ENCODE results near the gene HOTAIR. TPM values are rescaled to one million over a fixed set of nuclear protein-coding genes. Genes with fewer than 3 reads are reported as not detected.

Gene HOTAIR
- total RNA-seq, 2 donors from 2014 or later = not detected

GRCh38 chr12:53999559-54000115 is 24.9 kb upstream of the HOTAIR start:
- Mint-ChIP-seq H3K27ac (no peak overlapping the region), H3K9me3 (no peaks in the 10 kb centered on the region)
- no peak for ATAC-seq

GRCh38 chr12:53998900-53999236 is 24.1 kb upstream of the HOTAIR start:
- DNase-seq (ENCODE audit: low spot score) = no peak
- Mint-ChIP-seq H3K27me3 (peaks cover 70 to 75% of the 10 kb centered on the region in 2 donors), H3K4me1 (ENCODE audit: low read depth in 2 of 2) (peaks cover 21 to 37% of the 10 kb centered on the region in 2 donors), H3K27ac (no peak overlapping the region), H3K4me3 (no peak overlapping the region), H3K36me3 (no peaks in the 10 kb centered on the region), H3K9me3 (no peaks in the 10 kb centered on the region)
- no peak for ATAC-seq

More at GRCh38 chr12:53999559-54000115, 24.9 kb upstream of the HOTAIR start:
- Mint-ChIP-seq H3K4me1 (ENCODE audit: low read depth in 2 of 2) (peaks cover 21 to 34% of the 10 kb centered on the region in 2 donors), H3K36me3 (no peaks in the 10 kb centered on the region), H3K27me3 (peaks cover 70 to 72% of the 10 kb centered on the region in 2 donors), H3K4me3 (peak overlapping the region; percentile 25)
- no peak for DNase-seq (ENCODE audit: low spot score)

GRCh38 chr12:53998110-53998899 is 23.6 kb upstream of the HOTAIR start:
- ATAC-seq = no peak
- H3K9me3 Mint-ChIP-seq = no peaks in the 10 kb centered on the region
- H3K27me3 Mint-ChIP-seq = peaks cover 70 to 75% of the 10 kb centered on the region in 2 donors
- no peak overlapping the region for H3K27ac Mint-ChIP-seq
- peaks cover 21 to 39% of the 10 kb centered on the region in 2 donors for H3K4me1 Mint-ChIP-seq (ENCODE audit: low read depth in 2 of 2)
- no peaks in the 10 kb centered on the region for H3K36me3 Mint-ChIP-seq
- DNase-seq (ENCODE audit: low spot score) = no peak
- no peak overlapping the region for H3K4me3 Mint-ChIP-seq

GRCh38 chr12:53997204-53998109 is 22.7 kb upstream of the HOTAIR start:
- no peak overlapping the region for H3K27ac Mint-ChIP-seq
- peak overlapping the region; percentile 45 for H3K4me3 Mint-ChIP-seq
- H3K9me3 Mint-ChIP-seq = no peaks in the 10 kb centered on the region
- peaks cover 21 to 38% of the 10 kb centered on the region in 2 donors for H3K4me1 Mint-ChIP-seq (ENCODE audit: low read depth in 2 of 2)
- peaks cover 69 to 70% of the 10 kb centered on the region in 2 donors for H3K27me3 Mint-ChIP-seq
- DNase-seq (ENCODE audit: low spot score) = no peak
- ATAC-seq = no peak
- no peaks in the 10 kb centered on the region for H3K36me3 Mint-ChIP-seq

- H3K4me1 Mint-ChIP-seq (ENCODE audit: low read depth in 2 of 2) = peaks cover 21 to 37% of the 10 kb centered on the region in 2 donors
These were observed 21.8 kb upstream of the HOTAIR start for GRCh38 chr12:53996240-53997203.

GRCh38 chr12:53995378-53996239 is 20.9 kb upstream of the HOTAIR start:
- peaks cover 22 to 41% of the 10 kb centered on the region in 2 donors for H3K4me1 Mint-ChIP-seq (ENCODE audit: low read depth in 2 of 2)
- no peak for DNase-seq (ENCODE audit: low spot score)

More at GRCh38 chr12:53996240-53997203, 21.8 kb upstream of the HOTAIR start:
- Mint-ChIP-seq H3K9me3 (no peaks in the 10 kb centered on the region), H3K4me3 (peak overlapping the region; percentile 88), H3K36me3 (no peaks in the 10 kb centered on the region), H3K27me3 (peaks cover 69% of the 10 kb centered on the region in 2 donors), H3K27ac (peak overlapping the region in 1 of 2 donors; percentile 27)
- ATAC-seq (no peak), DNase-seq (ENCODE audit: low spot score) (no peak)

GRCh38 chr12:53995002-53995377 is 20.2 kb upstream of the HOTAIR start:
- H3K4me3 Mint-ChIP-seq = peak overlapping the region; percentile 88
- H3K27me3 Mint-ChIP-seq = peaks cover 73 to 81% of the 10 kb centered on the region in 2 donors
- ATAC-seq (peak in 1 of 2 donors; percentile 27), DNase-seq (ENCODE audit: low spot score) (no peak)
- H3K36me3 Mint-ChIP-seq = no peaks in the 10 kb centered on the region
- peaks cover 28 to 44% of the 10 kb centered on the region in 2 donors for H3K4me1 Mint-ChIP-seq (ENCODE audit: low read depth in 2 of 2)
- no peak overlapping the region for H3K27ac Mint-ChIP-seq
- H3K9me3 Mint-ChIP-seq = no peaks in the 10 kb centered on the region

More at GRCh38 chr12:53995378-53996239, 20.9 kb upstream of the HOTAIR start:
- Mint-ChIP-seq H3K4me3 (peak overlapping the region; percentile 88), H3K9me3 (no peaks in the 10 kb centered on the region), H3K27me3 (peaks cover 70 to 75% of the 10 kb centered on the region in 2 donors), H3K27ac (peak overlapping the region in 1 of 2 donors; percentile 27), H3K36me3 (no peaks in the 10 kb centered on the region)
- ATAC-seq = peak; percentile 29 to 63

GRCh38 chr12:53994264-53995001 is 19.7 kb upstream of the HOTAIR start:
- Mint-ChIP-seq H3K27me3 (peaks cover 75 to 86% of the 10 kb centered on the region in 2 donors), H3K27ac (peak overlapping the region in 1 of 2 donors; percentile 60), H3K4me3 (peak overlapping the region; percentile 88), H3K9me3 (no peaks in the 10 kb centered on the region), H3K4me1 (ENCODE audit: low read depth in 2 of 2) (peaks cover 33 to 45% of the 10 kb centered on the region in 2 donors), H3K36me3 (no peaks in the 10 kb centered on the region)
- DNase-seq (ENCODE audit: low spot score) = no peak
- ATAC-seq = no peak

GRCh38 chr12:53994009-53994263 is 19.2 kb upstream of the HOTAIR start:
- ATAC-seq (no peak), DNase-seq (ENCODE audit: low spot score) (no peak)
- Mint-ChIP-seq H3K4me1 (ENCODE audit: low read depth in 2 of 2) (peaks cover 38 to 48% of the 10 kb centered on the region in 2 donors), H3K9me3 (no peaks in the 10 kb centered on the region), H3K4me3 (peak overlapping the region; percentile 57), H3K36me3 (no peaks in the 10 kb centered on the region), H3K27ac (peak overlapping the region in 1 of 2 donors; percentile 60), H3K27me3 (peaks cover 78 to 89% of the 10 kb centered on the region in 2 donors)

- no peaks in the 10 kb centered on the region for H3K36me3 Mint-ChIP-seq
- DNase-seq (ENCODE audit: low spot score) (no peak), ATAC-seq (no peak)
- H3K9me3 Mint-ChIP-seq = no peaks in the 10 kb centered on the region
- H3K4me3 Mint-ChIP-seq = peak overlapping the region; percentile 57
- peaks cover 40 to 49% of the 10 kb centered on the region in 2 donors for H3K4me1 Mint-ChIP-seq (ENCODE audit: low read depth in 2 of 2)
- peak overlapping the region in 1 of 2 donors; percentile 60 for H3K27ac Mint-ChIP-seq
- H3K27me3 Mint-ChIP-seq = peaks cover 78 to 89% of the 10 kb centered on the region in 2 donors
These were observed 18.6 kb upstream of the HOTAIR start for GRCh38 chr12:53993162-53994008.

- ATAC-seq (no peak), DNase-seq (ENCODE audit: low spot score) (no peak)
- Mint-ChIP-seq H3K4me3 (no peak overlapping the region), H3K27me3 (peaks cover 76 to 89% of the 10 kb centered on the region in 2 donors), H3K36me3 (no peaks in the 10 kb centered on the region), H3K4me1 (ENCODE audit: low read depth in 2 of 2) (peaks cover 36 to 47% of the 10 kb centered on the region in 2 donors), H3K9me3 (no peaks in the 10 kb centered on the region), H3K27ac (no peak overlapping the region)
These were observed 17.7 kb upstream of the HOTAIR start for GRCh38 chr12:53992377-53992889.

Measured in natural killer cell treated with Interleukin-12 subunit alpha and Interleukin-12 subunit beta and Interleukin-15 and Interleukin-18, amount 100 ng/mL, for 72 hours (primary cell).